ENCODE results near the gene FHOD1. TPM values are rescaled to one million over a fixed set of nuclear protein-coding genes. Genes with fewer than 3 reads are reported as not detected.

Gene FHOD1
- total and polyA plus RNA-seq, 2 of the 13 experiments (the other 11 are each of a cell fraction or from before 2014, with no cell fraction given), result 20.0 to 20.8 TPM

DNA sequence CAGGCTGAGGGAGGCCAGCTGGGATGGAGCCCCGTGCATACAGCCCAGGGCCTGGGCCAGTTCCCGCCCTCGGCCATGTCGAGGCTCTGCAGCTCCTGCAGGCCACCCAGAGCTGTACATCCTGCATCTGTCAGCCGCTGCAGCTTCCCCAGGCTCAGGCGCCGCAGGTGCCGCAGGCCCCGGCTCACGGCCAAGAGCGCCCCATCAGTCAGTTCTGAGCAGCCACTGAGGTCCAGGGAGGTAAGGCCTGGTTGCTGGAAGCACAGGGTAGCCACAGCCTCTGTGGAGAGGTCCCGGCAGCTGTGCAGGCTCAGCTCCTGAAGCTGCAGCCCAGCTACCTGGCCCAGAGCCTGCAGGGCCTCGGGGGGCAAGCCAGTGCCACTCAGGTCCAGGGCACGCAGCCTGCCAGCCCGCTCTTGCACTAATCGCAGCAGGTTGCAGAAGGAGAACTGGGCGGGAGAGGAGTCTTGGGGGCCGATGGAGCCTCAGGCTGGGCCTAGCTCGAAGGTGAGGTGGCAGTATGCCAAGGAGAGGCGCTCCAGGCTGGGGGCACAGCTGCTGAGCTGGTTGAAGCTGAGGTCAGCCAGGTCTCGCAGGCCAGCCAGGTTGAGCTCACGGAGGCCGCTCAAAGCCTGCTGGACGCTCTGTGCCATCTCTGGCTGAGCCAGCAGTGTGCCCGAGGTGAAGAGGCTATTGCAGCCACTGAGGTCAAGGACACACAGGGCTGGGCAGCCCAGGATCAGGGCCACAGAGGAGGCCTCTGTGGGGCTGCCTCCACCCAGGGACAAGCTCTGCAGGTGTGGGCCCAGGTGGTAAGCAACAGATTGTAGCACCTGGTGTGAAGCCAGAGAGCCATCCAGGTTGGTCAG lies 37.0 kb downstream of the FHOD1 start (continued):
- TF ChIP-seq, protein P1, sequence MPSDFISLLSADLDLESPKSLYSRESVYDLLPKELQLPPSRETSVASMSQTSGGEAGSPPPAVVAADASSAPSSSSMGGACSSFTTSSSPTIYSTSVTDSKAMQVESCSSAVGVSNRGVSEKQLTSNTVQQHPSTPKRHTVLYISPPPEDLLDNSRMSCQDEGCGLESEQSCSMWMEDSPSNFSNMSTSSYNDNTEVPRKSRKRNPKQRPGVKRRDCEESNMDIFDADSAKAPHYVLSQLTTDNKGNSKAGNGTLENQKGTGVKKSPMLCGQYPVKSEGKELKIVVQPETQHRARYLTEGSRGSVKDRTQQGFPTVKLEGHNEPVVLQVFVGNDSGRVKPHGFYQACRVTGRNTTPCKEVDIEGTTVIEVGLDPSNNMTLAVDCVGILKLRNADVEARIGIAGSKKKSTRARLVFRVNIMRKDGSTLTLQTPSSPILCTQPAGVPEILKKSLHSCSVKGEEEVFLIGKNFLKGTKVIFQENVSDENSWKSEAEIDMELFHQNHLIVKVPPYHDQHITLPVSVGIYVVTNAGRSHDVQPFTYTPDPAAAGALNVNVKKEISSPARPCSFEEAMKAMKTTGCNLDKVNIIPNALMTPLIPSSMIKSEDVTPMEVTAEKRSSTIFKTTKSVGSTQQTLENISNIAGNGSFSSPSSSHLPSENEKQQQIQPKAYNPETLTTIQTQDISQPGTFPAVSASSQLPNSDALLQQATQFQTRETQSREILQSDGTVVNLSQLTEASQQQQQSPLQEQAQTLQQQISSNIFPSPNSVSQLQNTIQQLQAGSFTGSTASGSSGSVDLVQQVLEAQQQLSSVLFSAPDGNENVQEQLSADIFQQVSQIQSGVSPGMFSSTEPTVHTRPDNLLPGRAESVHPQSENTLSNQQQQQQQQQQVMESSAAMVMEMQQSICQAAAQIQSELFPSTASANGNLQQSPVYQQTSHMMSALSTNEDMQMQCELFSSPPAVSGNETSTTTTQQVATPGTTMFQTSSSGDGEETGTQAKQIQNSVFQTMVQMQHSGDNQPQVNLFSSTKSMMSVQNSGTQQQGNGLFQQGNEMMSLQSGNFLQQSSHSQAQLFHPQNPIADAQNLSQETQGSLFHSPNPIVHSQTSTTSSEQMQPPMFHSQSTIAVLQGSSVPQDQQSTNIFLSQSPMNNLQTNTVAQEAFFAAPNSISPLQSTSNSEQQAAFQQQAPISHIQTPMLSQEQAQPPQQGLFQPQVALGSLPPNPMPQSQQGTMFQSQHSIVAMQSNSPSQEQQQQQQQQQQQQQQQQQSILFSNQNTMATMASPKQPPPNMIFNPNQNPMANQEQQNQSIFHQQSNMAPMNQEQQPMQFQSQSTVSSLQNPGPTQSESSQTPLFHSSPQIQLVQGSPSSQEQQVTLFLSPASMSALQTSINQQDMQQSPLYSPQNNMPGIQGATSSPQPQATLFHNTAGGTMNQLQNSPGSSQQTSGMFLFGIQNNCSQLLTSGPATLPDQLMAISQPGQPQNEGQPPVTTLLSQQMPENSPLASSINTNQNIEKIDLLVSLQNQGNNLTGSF (CRISPR knock-in tag; IDR thresholded peaks at IDR 0.05), result no peak
- TF ChIP-seq RNF2 (conservative IDR thresholded peaks at IDR 0.05; ENCODE audit: low read depth), result no peak
- TF ChIP-seq ZNF598 (CRISPR knock-in tag; IDR thresholded peaks at IDR 0.05; ENCODE audit: borderline replicate concordance), result no peak
- TF ChIP-seq, protein P2, sequence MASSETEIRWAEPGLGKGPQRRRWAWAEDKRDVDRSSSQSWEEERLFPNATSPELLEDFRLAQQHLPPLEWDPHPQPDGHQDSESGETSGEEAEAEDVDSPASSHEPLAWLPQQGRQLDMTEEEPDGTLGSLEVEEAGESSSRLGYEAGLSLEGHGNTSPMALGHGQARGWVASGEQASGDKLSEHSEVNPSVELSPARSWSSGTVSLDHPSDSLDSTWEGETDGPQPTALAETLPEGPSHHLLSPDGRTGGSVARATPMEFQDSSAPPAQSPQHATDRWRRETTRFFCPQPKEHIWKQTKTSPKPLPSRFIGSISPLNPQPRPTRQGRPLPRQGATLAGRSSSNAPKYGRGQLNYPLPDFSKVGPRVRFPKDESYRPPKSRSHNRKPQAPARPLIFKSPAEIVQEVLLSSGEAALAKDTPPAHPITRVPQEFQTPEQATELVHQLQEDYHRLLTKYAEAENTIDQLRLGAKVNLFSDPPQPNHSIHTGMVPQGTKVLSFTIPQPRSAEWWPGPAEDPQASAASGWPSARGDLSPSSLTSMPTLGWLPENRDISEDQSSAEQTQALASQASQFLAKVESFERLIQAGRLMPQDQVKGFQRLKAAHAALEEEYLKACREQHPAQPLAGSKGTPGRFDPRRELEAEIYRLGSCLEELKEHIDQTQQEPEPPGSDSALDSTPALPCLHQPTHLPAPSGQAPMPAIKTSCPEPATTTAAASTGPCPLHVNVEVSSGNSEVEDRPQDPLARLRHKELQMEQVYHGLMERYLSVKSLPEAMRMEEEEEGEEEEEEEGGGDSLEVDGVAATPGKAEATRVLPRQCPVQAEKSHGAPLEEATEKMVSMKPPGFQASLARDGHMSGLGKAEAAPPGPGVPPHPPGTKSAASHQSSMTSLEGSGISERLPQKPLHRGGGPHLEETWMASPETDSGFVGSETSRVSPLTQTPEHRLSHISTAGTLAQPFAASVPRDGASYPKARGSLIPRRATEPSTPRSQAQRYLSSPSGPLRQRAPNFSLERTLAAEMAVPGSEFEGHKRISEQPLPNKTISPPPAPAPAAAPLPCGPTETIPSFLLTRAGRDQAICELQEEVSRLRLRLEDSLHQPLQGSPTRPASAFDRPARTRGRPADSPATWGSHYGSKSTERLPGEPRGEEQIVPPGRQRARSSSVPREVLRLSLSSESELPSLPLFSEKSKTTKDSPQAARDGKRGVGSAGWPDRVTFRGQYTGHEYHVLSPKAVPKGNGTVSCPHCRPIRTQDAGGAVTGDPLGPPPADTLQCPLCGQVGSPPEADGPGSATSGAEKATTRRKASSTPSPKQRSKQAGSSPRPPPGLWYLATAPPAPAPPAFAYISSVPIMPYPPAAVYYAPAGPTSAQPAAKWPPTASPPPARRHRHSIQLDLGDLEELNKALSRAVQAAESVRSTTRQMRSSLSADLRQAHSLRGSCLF (CRISPR knock-in tag; IDR thresholded peaks at IDR 0.05; ENCODE audit: borderline replicate concordance), result no peak
- no peak for TF ChIP-seq NFYC (CRISPR knock-in tag; IDR thresholded peaks at IDR 0.05)
- peak; percentile 61; the same call in 1 of the 2 replicates for TF ChIP-seq HOXA9 (CRISPR knock-in tag; IDR thresholded peaks at IDR 0.05; ENCODE audit: borderline replicate concordance)
- TF ChIP-seq SRSF1 (optimal IDR thresholded peaks at IDR 0.05; ENCODE audit: low read depth, low read length), result peak; percentile 42
- TF ChIP-seq ZNF331 (CRISPR knock-in tag; IDR thresholded peaks at IDR 0.05), result 0 out of 2 replicates have a peak, but pooled peaks have one; percentile 10
- TF ChIP-seq ZNF530 (CRISPR knock-in tag; IDR thresholded peaks at IDR 0.05; ENCODE audit: low read depth), result no peak
- peak; percentile 59; the same call in 1 of the 2 replicates for TF ChIP-seq ZFX (CRISPR knock-in tag; IDR thresholded peaks at IDR 0.05; ENCODE audit: low read depth)
- no peak for TF ChIP-seq ZNF570 (CRISPR knock-in tag; IDR thresholded peaks at IDR 0.05; ENCODE audit: borderline replicate concordance)
- TF ChIP-seq MTF1 (CRISPR knock-in tag; IDR thresholded peaks at IDR 0.05), result no peak
- TF ChIP-seq MAFK (conservative IDR thresholded peaks at IDR 0.05 in 1 of 2, IDR thresholded peaks at IDR 0.05 in 1 of 2; ENCODE audit: low read length in 2 of 2), result no peak
- TF ChIP-seq, protein P3, sequence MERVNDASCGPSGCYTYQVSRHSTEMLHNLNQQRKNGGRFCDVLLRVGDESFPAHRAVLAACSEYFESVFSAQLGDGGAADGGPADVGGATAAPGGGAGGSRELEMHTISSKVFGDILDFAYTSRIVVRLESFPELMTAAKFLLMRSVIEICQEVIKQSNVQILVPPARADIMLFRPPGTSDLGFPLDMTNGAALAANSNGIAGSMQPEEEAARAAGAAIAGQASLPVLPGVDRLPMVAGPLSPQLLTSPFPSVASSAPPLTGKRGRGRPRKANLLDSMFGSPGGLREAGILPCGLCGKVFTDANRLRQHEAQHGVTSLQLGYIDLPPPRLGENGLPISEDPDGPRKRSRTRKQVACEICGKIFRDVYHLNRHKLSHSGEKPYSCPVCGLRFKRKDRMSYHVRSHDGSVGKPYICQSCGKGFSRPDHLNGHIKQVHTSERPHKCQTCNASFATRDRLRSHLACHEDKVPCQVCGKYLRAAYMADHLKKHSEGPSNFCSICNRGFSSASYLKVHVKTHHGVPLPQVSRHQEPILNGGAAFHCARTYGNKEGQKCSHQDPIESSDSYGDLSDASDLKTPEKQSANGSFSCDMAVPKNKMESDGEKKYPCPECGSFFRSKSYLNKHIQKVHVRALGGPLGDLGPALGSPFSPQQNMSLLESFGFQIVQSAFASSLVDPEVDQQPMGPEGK (CRISPR knock-in tag; IDR thresholded peaks at IDR 0.05), result no peak
- TF ChIP-seq IKZF4 (CRISPR knock-in tag; IDR thresholded peaks at IDR 0.05; ENCODE audit: borderline replicate concordance, low read depth, not compliant biosample characterization), result no peak
- TF ChIP-seq SP4 (CRISPR knock-in tag; IDR thresholded peaks at IDR 0.05), result peak; percentile 44; the same call in 1 of the 2 replicates
